Gastroesophageal sphincter (tissue), 4 donors: ENCODE data around the gene OST4. TPM values are rescaled to one million over a fixed set of nuclear protein-coding genes. Genes with fewer than 3 reads are reported as not detected.
"Not testable (repeated sequence)": the region's sequence is repeated elsewhere in the genome, so short reads cannot be mapped to it uniquely, and the experiment has no call there.

Source experiments
- ATAC-seq: fragments of 150-250 bp; one replicate; pipeline ENCODE4 v1.9.1; 2016; ENCODE audit warnings: mild to moderate bottlenecking, moderate library complexity
- H3K27ac ChIP-seq, 4 donors: fragments of 200-600 bp; sonication (generic) in 3 of 4; 1 replicate in 3 of 4; 2 replicates in 1 of 4; pipeline ENCODE4 v1.5.1; 2016 to 2019
- H3K27me3 ChIP-seq: fragments of 200-600 bp; sonication (generic); one replicate; pipeline ENCODE4 v1.5.1; 2019
- H3K36me3 ChIP-seq, 2 donors: fragments of 200-600 bp; sonication (generic); one replicate each; pipeline ENCODE4 v1.5.1; 2019; ENCODE audit warnings: control low read depth in 1 of 2
- H3K4me1 ChIP-seq, 3 donors: fragments of 200-600 bp; sonication (generic); 1 replicate in 2 of 3; 2 replicates in 1 of 3; pipeline ENCODE4 v1.5.1; 2016 to 2019; ENCODE audit warnings: control low read depth in 2 of 3
- H3K4me3 ChIP-seq, 2 donors: fragments of 200-600 bp; sonication (generic); one replicate each; pipeline ENCODE4 v1.5.1; 2019; ENCODE audit warnings: mild to moderate bottlenecking in 1 of 2, moderate library complexity in 1 of 2
- H3K9me3 ChIP-seq, 3 donors: fragments of 200-600 bp; sonication (generic); one replicate each; pipeline ENCODE4 v1.5.1; 2017 to 2019; ENCODE audit warnings: control low read depth in 2 of 3
- EP300 ChIP-seq: sonication (generic); formaldehyde crosslinking; IDR thresholded peaks from one replicate; pipeline ENCODE4 v1.6.1; 2017; ENCODE audit warnings: antibody characterized with exemption, mild to moderate bottlenecking
- POLR2A ChIP-seq, 2 donors: fragments of 450-650 bp; IDR thresholded peaks; one replicate each; pipeline ENCODE4 v1.6.1; 2017; ENCODE audit warnings: antibody characterized with exemption in 2 of 2, mild to moderate bottlenecking in 2 of 2, moderate library complexity in 1 of 2
- POLR2AphosphoS5 ChIP-seq: sonication (generic); formaldehyde crosslinking; IDR thresholded peaks from one replicate; pipeline ENCODE4 v1.6.1; 2017; ENCODE audit warnings: antibody characterized with exemption
- WGBS, 2 donors: methylation state at CpG; one replicate each; pipeline ENCODE4 v1.1.5; 2018; ENCODE audit warnings: low coverage in 1 of 2; 5-methylcytosine and 5-hydroxymethylcytosine counted together
- total RNA-seq, 4 donors: library from RNA; depleted of rRNA; stranded (reverse); fragments of >200 nt; gene quantifications; one replicate each; pipeline ENCODE4 v1.1.0, GENCODE V29; 2016
- TF ChIP-seq, protein P1 (sequence below), 4 experiments: fragments of 200-600 bp in 2 of 4; fragments of 450-650 bp in 2 of 4; sonication (generic) in 1 of 4; IDR thresholded peaks; one replicate each; pipeline ENCODE4 v1.5.1; 2017 to 2019; ENCODE audit warnings: antibody characterized with exemption in 4 of 4, mild to moderate bottlenecking in 2 of 4, moderate library complexity in 2 of 4

Gene OST4
- total RNA-seq, 4 donors from 2014 or later: 201 to 353 (median 221) TPM

DNA sequence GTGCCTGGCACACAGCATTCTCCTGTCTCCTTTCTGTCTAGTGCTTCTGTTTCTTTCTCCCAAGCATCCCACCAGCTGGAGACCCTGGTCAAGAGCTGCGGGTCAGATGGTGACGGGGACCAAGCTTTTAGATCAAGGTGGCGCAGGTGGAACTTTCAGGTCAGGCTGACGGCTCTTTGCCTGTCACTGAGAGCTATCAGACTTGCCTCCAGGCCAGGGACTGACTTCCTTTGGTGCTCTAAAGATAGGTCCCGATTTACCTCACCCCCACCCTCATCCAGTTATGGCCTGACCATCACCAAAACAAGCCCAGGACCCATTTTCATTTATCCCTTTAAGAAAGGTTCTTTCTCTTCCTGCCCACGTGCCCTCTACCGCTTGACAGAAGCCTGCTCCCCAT is 5.8 kb upstream of the OST4 start:
- H3K4me3 ChIP-seq: no peak overlapping the region
- peak overlapping the region; percentile 93 to 98 (median 96) for H3K27ac ChIP-seq
- H3K4me1 ChIP-seq: peaks cover 2 to 98% (median 43%) of the 10 kb centered on the region in 3 donors
- TF ChIP-seq POLR2A (IDR thresholded peaks at IDR 0.05): no peak
- TF ChIP-seq POLR2AphosphoS5: no peak
- TF ChIP-seq, protein P1, sequence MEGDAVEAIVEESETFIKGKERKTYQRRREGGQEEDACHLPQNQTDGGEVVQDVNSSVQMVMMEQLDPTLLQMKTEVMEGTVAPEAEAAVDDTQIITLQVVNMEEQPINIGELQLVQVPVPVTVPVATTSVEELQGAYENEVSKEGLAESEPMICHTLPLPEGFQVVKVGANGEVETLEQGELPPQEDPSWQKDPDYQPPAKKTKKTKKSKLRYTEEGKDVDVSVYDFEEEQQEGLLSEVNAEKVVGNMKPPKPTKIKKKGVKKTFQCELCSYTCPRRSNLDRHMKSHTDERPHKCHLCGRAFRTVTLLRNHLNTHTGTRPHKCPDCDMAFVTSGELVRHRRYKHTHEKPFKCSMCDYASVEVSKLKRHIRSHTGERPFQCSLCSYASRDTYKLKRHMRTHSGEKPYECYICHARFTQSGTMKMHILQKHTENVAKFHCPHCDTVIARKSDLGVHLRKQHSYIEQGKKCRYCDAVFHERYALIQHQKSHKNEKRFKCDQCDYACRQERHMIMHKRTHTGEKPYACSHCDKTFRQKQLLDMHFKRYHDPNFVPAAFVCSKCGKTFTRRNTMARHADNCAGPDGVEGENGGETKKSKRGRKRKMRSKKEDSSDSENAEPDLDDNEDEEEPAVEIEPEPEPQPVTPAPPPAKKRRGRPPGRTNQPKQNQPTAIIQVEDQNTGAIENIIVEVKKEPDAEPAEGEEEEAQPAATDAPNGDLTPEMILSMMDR (IDR thresholded peaks at IDR 0.05): no peak
- TF ChIP-seq EP300: no peak
- ATAC-seq: no peak
- no peaks in the 10 kb centered on the region for H3K9me3 ChIP-seq
- WGBS, 2 donors: 22 to 26% methylated on average over 3 to 4 of the region's 7 CpGs
- H3K27me3 ChIP-seq: no peaks in the 10 kb centered on the region
- peaks cover 0 to 6% of the 10 kb centered on the region in 2 donors for H3K36me3 ChIP-seq

DNA sequence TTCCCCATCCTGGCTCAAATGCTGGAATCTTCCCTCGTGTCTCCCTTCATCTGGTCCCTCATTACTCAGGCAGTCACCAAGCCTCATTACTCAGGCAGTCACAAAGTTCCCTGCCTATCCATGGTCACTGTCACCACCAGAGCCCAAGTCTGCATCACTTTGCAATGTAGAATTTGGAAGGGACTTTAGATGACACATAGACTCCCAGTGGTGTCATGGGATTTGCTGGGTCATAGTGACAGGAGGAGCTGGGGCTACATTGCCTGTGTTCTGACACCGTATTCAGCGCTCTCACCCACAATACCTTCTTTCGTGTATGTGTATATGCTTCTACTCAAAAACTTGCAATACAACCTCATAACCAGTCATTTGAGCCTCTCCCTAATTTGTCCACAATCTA is 4.9 kb upstream of the OST4 start:
- 61 to 89% methylated on average over 4 of the region's 4 CpGs for WGBS, 2 donors

DNA sequence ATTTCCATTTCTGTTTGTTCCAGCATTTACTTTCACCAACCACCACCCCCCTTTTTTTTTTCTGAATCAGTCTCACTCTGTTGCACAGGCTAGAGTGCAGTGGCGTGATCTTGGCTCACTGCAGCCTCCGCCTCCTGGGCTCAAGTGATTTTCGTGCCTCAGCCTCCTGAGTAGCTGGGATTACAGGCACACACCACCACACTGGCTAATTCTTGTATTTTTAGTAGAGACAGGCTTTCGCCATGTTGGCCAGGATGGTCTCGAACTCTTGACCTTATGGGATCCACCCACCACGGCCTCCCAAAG is 4.1 kb upstream of the OST4 start:
- not testable (repeated sequence) for ATAC-seq, H3K27me3 ChIP-seq, H3K9me3 ChIP-seq, H3K36me3 ChIP-seq, H3K4me3 ChIP-seq
- peaks cover 0 to 91% (median 33%) of the 10 kb centered on the region in 3 donors for H3K4me1 ChIP-seq
- WGBS, 2 donors: 17 to 75% methylated on average over 1 to 4 of the region's 6 CpGs
- peak overlapping the region in 3 of 4 donors; percentile 96 to 98 (median 97) for H3K27ac ChIP-seq

More for the DNA sequence above, 4.9 kb upstream of the OST4 start:
- H3K4me3 ChIP-seq: no peak overlapping the region
- H3K27me3 ChIP-seq: no peaks in the 10 kb centered on the region
- no peak for TF ChIP-seq POLR2AphosphoS5
- no peak for TF ChIP-seq EP300
- TF ChIP-seq, protein P1 (IDR thresholded peaks at IDR 0.05): no peak
- TF ChIP-seq POLR2A (IDR thresholded peaks at IDR 0.05): no peak
- H3K9me3 ChIP-seq: no peaks in the 10 kb centered on the region
- peak overlapping the region in 3 of 4 donors; percentile 96 to 98 (median 97) for H3K27ac ChIP-seq
- no peak for ATAC-seq
- peaks cover 0 to 93% (median 34%) of the 10 kb centered on the region in 3 donors for H3K4me1 ChIP-seq
- no peaks in the 10 kb centered on the region for H3K36me3 ChIP-seq

DNA sequence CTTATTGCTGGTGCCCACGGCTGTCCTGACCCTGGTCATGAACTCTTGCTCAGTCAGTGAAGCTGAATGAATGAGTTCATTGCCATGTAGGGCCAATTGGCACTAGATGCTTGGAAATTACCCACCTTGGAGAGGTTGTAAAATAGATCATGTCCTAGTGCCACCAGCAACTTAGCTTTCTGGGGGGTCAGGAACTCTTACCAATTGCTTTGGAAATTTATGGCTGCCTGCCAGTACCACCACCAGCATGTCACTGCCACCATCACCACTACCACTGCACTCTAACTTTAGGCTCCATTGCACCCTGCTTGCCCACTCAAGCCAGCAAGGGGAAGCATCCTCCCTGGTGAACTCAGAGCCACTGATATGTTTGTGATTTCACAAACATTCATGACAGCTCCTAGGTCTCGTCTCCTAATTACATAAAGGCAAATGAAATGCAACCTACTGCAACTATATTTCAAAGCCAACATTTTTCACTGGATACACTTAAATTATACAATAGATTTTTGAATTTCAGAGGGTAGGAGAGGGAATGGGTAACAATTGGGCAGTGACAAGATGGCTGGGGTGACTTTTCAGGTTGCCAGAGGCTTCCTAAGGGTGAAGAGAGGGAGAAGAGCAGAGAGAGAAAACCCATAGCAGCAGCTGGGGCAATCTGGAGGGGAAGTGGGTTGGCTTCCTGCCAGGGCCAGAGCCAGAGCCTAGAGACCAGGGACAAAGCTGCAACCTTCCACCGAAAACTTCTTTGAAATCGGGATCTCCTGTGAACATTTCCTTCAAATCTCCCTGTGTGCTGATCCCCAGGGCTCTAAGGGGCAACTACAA is 3.5 kb upstream of the OST4 start:
- WGBS, 2 donors: 29 to 47% methylated on average over 3 to 4 of the region's 4 CpGs
- peak overlapping the region; percentile 21 to 98 (median 96) for H3K27ac ChIP-seq
- H3K36me3 ChIP-seq: peaks cover 0 to 4% of the 10 kb centered on the region in 2 donors
- peaks cover 3 to 91% (median 33%) of the 10 kb centered on the region in 3 donors for H3K4me1 ChIP-seq
- H3K4me3 ChIP-seq: no peak overlapping the region
- TF ChIP-seq, protein P1 (IDR thresholded peaks at IDR 0.05): no peak
- TF ChIP-seq POLR2A (IDR thresholded peaks at IDR 0.05): no peak
- TF ChIP-seq POLR2AphosphoS5: no peak
- no peak for TF ChIP-seq EP300
- no peaks in the 10 kb centered on the region for H3K27me3 ChIP-seq
- ATAC-seq: no peak
- H3K9me3 ChIP-seq: no peaks in the 10 kb centered on the region

DNA sequence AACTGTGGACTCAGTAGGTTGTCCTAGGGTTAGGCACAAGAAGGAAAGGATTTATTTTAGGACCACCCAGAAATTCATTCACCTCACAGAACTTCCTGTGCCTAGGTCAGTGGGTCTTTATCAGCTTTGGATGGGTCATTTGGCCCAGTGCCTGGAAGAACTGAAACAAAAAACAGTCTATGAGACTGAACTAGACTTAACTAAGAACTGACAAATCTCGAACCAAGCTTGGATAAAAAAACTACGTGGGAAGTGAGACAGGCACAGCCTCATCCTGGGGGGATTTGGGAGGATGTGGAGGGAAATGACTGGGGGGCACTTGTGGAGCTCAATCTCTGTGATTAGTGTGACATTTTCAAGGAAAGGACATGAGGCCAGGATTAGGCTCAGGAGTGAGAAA is 2.3 kb upstream of the OST4 start:
- Histone ChIP-seq H3K4me3 (no peak overlapping the region), H3K4me1 (peaks cover 5 to 91% (median 43%) of the 10 kb centered on the region in 3 donors), H3K27me3 (no peaks in the 10 kb centered on the region), H3K36me3 (peaks cover 0 to 15% of the 10 kb centered on the region in 2 donors), H3K9me3 (no peaks in the 10 kb centered on the region), H3K27ac (peak overlapping the region; percentile 39 to 98 (median 96))
- 11% methylated on average over 2 of the region's 2 CpGs; no CpG with 5 or more reads in 1 of the 2 donors for WGBS, 2 donors
- TF ChIP-seq EP300: no peak
- no peak for TF ChIP-seq POLR2A (IDR thresholded peaks at IDR 0.05)
- TF ChIP-seq, protein P1 (IDR thresholded peaks at IDR 0.05): no peak
- no peak for TF ChIP-seq POLR2AphosphoS5
- ATAC-seq: no peak
